HG02678 (cell line): ENCODE measurements around the gene ARMH3.

ENCODE experiments used
- ATAC-seq: cut with Tn5 transposase; IDR thresholded peaks from one replicate; pipeline ENCODE4 v1.9.1; 2021; ENCODE audit warnings: mild to moderate bottlenecking, moderate library complexity; ENCODE audit not compliant: unreplicated experiment

Gene ARMH3

DNA sequence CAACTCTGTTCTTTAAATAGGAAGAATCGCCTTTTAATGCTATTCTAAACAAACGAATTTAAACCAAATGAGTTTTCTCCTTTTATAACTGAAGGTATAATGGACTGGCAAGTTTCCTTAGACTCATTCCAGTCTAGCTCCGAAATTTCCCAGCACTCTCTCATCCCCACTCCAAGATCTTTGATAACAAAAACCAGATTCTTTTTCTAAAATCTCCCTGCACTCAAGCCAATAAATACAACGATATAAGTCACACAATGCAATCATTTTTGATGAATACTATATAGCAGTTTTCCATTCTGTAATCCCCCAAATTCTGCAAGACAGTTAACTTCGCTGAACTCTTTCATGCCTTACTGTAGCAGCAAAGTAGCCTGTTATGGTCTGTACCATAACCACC lies 239.6 kb downstream of the ARMH3 start:
- ATAC-seq: no peak

DNA sequence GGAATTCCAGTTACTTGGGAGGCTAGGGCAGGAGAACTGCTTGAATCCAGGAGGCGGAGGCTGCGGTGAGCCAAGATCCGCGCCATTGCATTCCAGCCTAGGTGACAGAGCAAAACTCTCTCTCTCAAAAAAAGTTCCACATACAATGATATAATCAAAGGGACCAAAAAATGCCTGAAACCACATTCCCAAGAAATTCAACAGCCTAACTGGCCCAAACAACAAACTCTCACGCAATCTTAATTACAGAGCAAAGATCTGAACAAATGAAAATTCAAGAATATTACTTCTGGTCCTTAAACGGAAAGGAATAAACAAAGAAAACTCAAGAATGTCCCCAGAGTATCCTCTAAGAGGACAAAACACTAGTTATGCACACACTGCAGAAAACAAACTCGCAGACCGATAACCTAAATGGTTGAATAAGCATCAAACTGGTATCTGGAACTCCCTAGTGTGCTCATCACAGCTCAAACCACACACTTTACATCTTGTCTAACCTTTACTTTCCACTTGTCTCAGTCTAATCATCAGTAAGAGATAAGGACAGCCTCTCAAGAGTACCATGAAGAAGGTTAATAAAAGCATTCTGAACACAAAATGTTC lies 241.4 kb downstream of the ARMH3 start:
- peak; percentile 29 for ATAC-seq

DNA sequence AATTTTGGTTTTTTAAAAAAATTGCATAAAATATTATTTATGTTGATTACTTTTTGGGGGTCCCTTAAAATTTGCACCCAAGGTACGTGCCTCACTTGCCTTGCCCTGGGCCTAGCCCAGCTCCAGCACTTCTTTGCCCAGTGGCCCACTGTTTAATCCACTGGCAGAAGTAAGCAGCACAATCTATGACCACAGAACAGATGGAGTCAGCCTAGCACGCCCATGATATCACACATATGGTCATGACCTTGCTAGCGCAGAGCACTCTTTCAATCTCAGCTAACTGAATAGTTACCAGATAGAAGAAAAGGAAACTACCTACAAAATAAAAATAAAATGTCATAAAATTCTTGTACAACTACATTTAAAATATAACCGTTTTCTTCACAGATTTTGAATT lies 243.4 kb downstream of the ARMH3 start:
- ATAC-seq: no peak

DNA sequence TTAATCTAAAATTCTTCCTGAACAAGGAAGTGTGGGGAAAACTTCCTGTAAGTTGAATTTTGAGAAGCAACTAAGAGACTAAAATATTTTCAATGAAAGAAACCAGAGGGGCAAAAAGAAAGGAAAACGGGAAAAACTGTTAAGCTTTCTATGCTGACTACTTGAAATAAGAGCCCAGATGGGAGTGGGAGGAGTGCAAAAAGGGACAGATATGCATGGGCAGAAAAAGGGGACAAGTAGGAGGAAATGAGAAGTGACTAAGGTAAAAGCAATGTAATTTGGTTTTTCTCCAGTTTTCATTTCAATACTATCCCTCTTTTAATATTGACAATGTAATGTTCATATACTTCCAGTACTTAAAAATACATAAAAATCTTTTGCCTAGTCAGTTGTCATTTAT lies 248.8 kb downstream of the ARMH3 start:
- ATAC-seq: no peak

DNA sequence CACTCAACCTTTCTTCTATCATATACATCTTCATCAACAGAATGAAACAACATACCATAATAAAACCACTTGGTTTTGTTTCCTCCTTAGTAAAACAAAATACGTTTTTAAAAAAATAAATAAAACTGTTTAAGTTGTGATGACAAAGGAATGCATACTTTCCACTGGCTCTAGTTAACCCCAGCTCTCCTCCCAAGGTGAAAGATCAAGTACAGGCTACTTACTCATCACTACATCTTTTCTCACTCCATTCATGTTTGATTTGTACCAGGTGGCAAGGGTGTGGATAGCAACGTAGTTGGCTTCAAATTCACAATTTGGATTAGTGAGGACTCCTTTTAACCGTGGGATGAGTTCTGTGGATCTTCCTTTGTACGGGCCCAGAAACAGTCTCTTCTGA lies 252.5 kb downstream of the ARMH3 start:
- ATAC-seq: no peak

DNA sequence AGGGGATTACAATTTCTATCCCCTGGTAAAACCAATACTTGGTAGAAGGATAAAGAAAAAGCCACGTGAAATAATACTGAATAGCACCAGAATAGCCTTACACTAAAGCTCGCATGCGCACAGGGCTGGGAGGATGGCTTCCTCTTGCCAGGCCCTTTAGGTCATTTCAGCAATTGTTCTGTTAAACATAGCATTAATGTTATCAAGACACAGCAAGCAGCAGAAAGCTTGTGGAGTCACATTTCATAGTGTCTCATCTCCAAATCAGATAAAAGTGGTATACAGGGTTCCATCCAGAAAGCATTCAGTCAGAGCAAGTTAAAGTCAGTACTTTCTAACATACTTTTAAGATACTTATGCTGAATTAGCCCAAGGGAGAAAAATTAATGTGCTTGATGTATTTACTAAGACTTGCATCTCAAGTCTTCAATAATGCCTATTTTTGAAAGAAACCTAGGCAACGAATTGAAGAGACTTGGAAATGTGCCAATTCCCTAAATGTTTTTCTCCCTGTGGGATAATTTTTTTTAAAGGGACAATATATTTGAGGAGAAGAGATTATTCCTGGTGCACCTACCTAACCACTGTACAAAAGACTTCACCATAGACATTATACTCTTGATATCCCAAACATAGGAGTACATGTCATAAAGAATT lies 258.4 kb downstream of the ARMH3 start:
- no peak for ATAC-seq
